HG03175 (cell line): Measurements from ENCODE around the gene VWA3B.
"Not testable (repeated sequence)": the region's sequence is repeated elsewhere in the genome, so short reads cannot be mapped to it uniquely, and the experiment has no call there.

Source experiments
- ATAC-seq: cut with Tn5 transposase; IDR thresholded peaks from one replicate; pipeline ENCODE4 v1.9.1; 2021; ENCODE audit warnings: mild to moderate bottlenecking, moderate library complexity; ENCODE audit not compliant: unreplicated experiment

VWA3B gene

GRCh38 chr2:98087447-98088020 is 567 bp downstream of the VWA3B start:
- no peak for ATAC-seq

GRCh38 chr2:98088261-98088660 is 1.3 kb downstream of the VWA3B start:
- no peak for ATAC-seq

- no peak for ATAC-seq
Observed at GRCh38 chr2:98089941-98090340, 3.0 kb downstream of the VWA3B start.

- no peak for ATAC-seq
Observed at GRCh38 chr2:98090951-98091350, 4.0 kb downstream of the VWA3B start.

GRCh38 chr2:98091738-98092137 is 4.8 kb downstream of the VWA3B start:
- no peak for ATAC-seq

- no peak for ATAC-seq
Observed at GRCh38 chr2:98093146-98093545, 6.2 kb downstream of the VWA3B start.

GRCh38 chr2:98093611-98094010 is 6.6 kb downstream of the VWA3B start:
- no peak for ATAC-seq

- ATAC-seq, result no peak
Observed at GRCh38 chr2:98099939-98100743, 13.2 kb downstream of the VWA3B start.

- not testable (repeated sequence) for ATAC-seq
Observed at GRCh38 chr2:98102315-98102714, 15.3 kb downstream of the VWA3B start.

- ATAC-seq, result no peak
Observed at GRCh38 chr2:98102878-98103277, 15.9 kb downstream of the VWA3B start.

GRCh38 chr2:98108110-98108509 is 21.1 kb downstream of the VWA3B start:
- no peak for ATAC-seq

- ATAC-seq, result no peak
Observed at GRCh38 chr2:98110741-98111140, 23.8 kb downstream of the VWA3B start.

- ATAC-seq, result no peak
Observed at GRCh38 chr2:98114643-98115330, 27.8 kb downstream of the VWA3B start.

GRCh38 chr2:98118161-98118560 is 31.2 kb downstream of the VWA3B start:
- ATAC-seq, result no peak

- no peak for ATAC-seq
Observed at GRCh38 chr2:98118852-98119251, 31.9 kb downstream of the VWA3B start.

- no peak for ATAC-seq
Observed at GRCh38 chr2:98121149-98121548, 34.2 kb downstream of the VWA3B start.

- no peak for ATAC-seq
Observed at GRCh38 chr2:98122524-98122923, 35.6 kb downstream of the VWA3B start.

GRCh38 chr2:98123286-98123685 is 36.3 kb downstream of the VWA3B start:
- ATAC-seq, result no peak

GRCh38 chr2:98126061-98126460 is 39.1 kb downstream of the VWA3B start:
- ATAC-seq, result no peak

GRCh38 chr2:98127229-98127989 is 40.4 kb downstream of the VWA3B start:
- ATAC-seq, result no peak

- no peak for ATAC-seq
Observed at GRCh38 chr2:98128556-98129109, 41.7 kb downstream of the VWA3B start.
